HG02884 (cell line): ENCODE measurements around the gene AUH.
A peak's percentile ranks its signal among the peaks of the same experiment; 100 is the strongest.
"Not testable (repeated sequence)": the region's sequence is repeated elsewhere in the genome, so short reads cannot be mapped to it uniquely, and the experiment has no call there.

Experiments used
- ATAC-seq: cut with Tn5 transposase; IDR thresholded peaks from one replicate; pipeline ENCODE4 v1.9.1; 2021; ENCODE audit warnings: mild to moderate bottlenecking, moderate library complexity; ENCODE audit not compliant: unreplicated experiment

The AUH gene

DNA sequence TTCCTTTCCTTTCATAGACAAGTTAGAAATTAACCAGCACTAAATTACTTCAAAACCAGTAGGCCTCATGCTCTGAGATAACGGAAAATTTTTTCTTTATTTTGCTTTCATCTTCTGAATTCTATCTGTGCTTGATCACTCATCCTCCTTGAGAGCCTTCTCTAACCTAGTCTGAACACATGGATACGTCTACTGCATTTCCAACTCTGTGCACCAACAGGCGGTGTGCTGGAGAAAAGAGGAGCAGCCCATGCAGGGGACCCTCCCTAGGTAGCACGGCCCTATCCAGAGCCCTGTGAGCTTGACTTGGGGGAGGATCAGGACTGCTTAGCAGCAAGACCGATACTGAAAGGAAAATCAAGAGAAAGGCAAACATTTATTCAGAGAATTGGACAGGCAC, 149.8 kb downstream of the AUH start:
- no peak for ATAC-seq

GRCh38 chr9:91211414-91211813, 150.3 kb downstream of the AUH start:
- ATAC-seq = no peak

GRCh38 chr9:91210318-91210717, 151.4 kb downstream of the AUH start:
- no peak for ATAC-seq

DNA sequence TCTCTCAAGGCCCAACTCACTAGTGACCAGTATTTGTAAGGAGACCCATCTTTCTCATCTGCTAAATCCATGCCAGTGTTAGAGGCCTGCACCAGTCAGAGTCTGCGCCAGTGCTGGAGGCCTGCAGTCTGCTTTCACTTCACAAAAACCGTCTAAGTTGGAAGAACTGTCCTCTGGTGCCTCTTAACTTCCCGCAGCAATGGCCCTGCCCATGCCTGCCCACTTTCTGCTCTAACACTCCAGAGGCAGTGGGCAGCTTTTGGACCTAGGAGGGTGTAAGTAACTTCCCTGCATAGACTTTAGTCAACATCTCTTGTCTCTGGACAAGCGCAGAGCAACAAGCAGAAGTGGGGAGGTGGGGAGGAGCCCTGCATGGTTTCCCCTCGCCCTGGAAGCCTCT, 152.9 kb downstream of the AUH start:
- ATAC-seq = no peak

DNA sequence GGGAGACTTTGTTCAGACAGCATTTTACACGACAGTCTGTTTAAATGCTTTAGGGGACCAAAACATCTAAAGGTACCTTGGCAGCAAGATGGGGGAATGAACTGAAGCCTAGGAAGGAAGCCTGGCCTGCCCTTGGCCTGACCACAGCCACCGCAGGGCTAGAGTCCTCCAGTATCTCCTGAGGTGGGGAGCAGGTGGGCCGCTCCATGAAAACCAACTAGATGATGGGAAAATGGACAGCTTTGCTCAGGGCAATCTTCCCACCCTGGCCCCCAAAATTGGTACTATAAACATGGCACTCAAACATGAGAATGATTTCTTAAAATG, 153.3 kb downstream of the AUH start:
- ATAC-seq = no peak

GRCh38 chr9:91207729-91208418, 153.8 kb downstream of the AUH start:
- ATAC-seq = peak; percentile 73

- no peak for ATAC-seq
Observed at GRCh38 chr9:91207397-91207728, 154.4 kb downstream of the AUH start.

DNA sequence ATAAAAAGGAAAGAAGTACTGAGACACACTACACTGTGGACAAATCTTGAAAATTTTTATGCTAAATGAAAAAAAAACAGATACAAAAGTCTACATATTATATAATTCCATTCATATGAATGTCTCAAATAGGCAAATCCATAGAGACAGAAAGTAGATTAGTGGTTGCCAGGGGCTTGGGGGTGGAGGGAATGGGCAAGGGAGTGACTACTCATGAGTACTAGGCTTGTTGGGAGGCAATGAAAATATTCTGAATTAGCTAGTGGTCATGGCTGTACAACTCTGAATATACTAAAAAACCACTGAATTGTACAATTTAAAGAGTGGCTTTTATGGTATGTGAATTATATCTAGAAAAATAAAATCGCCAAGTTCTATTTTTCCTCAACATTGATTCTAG, 154.9 kb downstream of the AUH start:
- no peak for ATAC-seq

DNA sequence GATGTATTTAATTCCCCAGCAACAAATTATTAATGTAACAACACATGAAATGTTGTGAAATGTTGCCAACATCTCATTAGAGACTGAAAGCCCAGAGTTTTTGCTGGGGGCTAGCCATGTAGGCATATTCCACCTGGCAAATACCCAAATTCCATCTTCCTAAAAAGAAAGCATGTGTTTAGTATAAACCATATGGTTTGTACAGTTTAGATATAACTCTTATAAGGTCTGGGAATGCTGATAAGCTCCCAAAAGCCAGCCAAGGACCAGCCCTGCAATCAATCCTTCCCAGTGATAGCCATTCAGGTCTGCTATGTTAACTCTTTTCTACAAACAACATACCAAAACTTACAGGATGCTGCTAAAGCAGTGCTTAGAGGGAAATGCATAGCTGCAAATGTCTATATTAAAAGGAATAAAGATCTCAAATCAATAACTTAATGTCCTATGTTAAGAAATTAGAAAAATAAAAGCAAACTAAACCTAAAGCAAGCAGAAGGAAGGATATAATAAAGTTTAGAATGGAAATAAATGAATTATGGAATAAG, 158.9 kb downstream of the AUH start:
- ATAC-seq = no peak

DNA sequence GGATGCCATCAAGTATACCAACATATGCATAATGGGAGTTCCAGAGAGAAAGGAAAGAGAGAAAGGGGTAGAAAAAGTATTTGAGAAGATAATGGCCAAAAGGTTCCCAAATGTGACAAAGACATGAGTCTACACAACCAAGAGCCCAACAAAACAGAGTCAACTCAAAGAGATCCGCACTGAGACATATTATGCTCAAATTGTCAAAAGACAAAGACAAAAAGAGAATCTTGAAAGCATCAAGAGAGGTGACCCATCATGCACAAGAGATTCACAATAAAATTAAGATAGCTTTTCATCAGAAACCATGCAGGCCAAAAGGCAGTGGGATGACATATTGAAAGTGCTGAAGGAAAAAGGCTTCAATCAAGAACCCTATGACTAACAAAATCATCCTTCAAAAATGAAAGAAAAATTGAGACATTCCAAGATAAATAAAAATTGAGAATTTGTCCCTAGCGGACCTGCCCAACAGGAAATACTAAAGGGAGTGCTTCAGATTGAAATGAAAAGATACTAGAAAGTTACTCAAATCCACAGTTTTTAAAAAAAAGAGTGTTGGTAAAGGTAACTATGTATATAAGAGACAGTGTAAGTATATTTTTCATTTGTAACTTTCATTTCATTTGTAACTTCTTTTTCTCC, 160.9 kb downstream of the AUH start:
- no peak for ATAC-seq

- no peak for ATAC-seq
Observed at GRCh38 chr9:91199739-91200497, 161.8 kb downstream of the AUH start.

GRCh38 chr9:91198881-91199280, 162.8 kb downstream of the AUH start:
- not testable (repeated sequence) for ATAC-seq

DNA sequence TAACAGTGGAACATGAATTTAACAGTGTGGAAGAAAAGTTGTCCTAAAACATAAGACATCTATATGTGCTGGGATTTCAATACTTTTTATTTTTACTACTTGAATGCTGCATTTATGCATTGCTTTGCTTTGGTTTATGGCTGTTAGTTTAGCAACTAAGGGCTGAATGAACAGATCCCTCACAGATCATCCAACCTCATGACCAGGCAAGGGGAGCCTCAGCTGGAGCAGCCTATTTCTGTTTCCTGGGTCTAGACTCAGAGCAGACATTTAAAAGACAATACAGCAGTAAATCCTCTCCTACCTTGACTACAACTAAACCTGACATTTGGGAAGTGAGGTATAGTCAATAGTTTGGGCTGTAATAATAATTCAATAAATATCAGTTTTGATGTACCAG, 163.3 kb downstream of the AUH start:
- ATAC-seq = no peak

DNA sequence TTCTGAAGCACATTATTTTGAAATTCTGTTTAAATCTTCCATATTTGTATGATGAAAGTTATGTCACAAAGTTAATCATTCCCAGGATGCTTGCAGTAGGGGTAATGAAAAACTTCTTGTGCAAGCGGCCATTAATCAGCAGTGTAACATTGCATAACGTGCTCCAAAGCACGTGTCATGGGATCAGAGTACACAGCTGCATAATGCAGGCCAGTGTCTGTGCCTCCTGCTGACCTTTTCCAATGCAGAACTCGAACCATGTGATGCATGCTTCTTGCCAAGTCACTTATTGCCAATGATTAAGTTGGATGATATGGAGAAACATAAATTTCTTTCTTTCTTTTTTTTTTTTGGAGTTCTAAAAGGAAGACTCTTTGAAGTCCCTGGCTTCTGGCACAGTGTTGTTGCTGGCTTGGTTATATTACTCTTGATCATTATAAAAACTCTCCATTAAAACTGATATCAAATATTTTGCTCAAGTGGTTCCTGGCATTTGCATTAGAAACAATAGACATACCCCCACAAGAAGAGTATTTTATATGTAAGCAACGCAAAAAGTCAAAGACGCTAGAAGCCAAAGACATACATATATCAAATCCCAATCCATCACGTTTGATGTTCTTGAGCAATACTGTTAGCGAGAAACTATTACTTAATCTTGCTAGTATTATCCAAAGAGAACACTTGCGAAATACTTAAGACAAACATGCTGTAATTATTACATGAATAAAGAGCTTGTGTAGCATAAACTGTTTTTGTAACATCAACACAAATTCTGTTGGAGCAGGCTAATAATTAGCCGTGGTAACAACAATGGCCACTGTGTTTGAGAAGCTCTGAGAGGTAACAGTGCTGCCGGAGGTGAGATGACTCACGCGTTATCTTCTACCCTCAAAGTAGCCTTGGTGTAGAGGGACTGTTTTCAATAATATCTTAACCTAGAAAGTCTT, 164.2 kb downstream of the AUH start:
- no peak for ATAC-seq

DNA sequence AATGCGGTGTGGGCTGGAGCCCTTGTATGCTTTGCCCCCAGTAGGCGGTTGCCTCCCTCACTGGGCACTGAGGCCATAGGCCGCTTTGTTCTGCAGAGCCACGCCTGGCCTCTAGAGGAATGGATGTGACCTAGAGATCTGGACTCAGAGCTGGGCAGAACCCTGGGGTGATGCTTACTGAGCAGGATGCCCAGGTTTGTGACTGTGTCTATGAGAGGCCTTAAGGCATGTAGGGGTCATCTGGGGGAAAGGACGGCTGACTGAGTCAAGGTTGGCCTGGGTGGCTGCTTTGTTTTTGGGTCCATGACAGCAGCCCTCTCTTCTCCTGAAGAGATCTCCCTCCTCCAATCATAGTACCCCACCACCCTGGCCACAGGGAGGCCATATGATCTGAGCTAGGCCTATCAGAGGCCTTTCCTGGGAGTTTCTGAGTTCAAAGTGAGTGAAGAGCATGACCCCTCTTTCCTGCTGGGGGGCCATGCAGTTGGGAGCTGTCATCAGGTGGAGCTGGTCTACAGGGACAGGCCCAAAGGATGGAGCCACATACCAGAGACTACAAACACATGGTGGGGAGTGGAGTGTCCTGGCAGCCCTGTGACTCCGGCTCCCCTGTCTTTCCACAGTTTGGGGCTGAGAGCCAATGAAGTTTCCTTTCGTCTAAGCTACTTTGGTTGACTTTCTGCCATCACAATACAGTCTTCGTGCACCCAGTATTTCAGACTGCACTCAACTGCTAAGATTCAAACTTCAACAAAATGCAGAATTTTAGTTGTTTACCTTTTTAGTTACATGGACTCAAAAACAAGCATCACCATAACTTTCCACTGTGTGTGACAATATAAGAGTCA, 165.4 kb downstream of the AUH start:
- no peak for ATAC-seq

DNA sequence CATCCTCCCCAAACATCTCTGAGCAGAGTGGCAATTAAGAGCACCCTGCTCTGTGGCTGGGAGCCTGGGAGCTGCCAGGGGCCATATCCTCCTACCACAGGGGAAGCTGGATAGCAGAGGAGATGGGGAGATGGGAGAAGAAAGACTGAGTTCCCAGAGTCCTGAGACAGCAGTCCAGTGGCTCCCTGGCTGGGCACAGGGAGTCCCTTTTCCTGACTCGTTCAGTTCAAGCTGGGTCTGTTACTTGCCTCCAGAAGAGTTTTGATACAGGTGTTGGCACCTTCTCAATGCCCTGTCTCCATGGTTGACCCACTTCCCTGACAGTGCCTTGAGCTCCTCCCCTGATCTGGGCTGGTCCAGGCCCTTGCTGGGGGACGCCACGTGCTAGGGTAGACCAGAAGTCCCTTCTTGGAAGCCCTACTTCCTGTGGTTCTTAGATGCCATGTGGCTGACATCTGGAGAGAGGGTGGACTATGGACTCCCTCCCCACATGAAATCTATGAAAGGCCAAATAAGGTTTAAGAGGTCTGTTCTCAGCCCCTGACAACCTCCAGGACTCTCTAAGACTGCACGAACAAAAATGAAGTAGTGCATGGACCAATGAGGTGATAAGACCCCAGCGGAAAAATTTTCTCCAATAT, 166.2 kb downstream of the AUH start:
- no peak for ATAC-seq

- ATAC-seq = no peak
Observed at GRCh38 chr9:91193658-91194391, 167.9 kb downstream of the AUH start.

DNA sequence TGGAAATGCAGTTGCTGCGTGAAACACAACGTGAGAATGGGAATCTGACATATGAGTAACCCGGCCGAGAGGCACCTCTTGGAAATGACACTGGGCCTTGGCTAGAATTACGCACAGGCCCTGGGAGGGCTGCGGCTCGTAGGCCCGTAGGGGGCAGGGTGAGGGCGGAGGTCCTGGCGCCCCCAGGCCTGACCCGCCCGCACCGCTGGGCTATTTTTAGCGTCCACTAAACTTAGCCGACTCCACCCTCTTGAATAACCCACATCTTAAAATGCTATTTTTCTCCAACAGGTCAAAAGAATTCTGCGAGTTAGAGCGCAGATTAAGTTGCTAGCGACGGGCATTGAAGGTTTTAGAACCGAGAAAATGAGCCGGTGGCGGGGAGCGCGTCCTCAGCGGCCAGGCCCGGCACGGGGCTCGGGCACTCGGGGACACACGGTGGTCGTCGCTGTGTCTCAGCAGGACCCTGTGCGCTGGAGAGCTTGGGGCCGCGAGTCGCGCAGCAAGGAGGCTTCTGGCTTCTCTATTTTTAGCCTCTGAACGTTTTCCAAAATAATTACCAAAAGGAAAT, 168.5 kb downstream of the AUH start:
- ATAC-seq = no peak
